ENCODE results near the gene PACRG. TPM values are rescaled to one million over a fixed set of nuclear protein-coding genes. Genes with fewer than 3 reads are reported as not detected.
"Not testable (repeated sequence)": the region's sequence is repeated elsewhere in the genome, so short reads cannot be mapped to it uniquely, and the experiment has no call there.

Gene PACRG
- total RNA-seq: under 0.01 and 0.97 TPM in 2 replicates

GRCh38 chr6:162727322-162728182 lies at the start of gene PACRG, which contains the start of gene PRKN:
PACRG (plus strand) TSS chr6:162727974.
PRKN (minus strand) TSS chr6:162727766.
- DNase-seq (ENCODE audit: low read depth): peak; percentile 95
- TF ChIP-seq CTCF (IDR thresholded peaks at IDR 0.05; ENCODE audit: insufficient read depth, low read depth, low read length): no peak
- H3K4me3 ChIP-seq (ENCODE audit: low read depth, low read length): peak within 1 kb of the TSS; percentile 78

GRCh38 chr6:162678896-162679295 lies 48.9 kb upstream of the PACRG start:
- not testable (repeated sequence) for DNase-seq (ENCODE audit: low read depth); H3K4me3 ChIP-seq (ENCODE audit: low read depth, low read length)

GRCh38 chr6:162679681-162680080 lies 48.1 kb upstream of the PACRG start:
- no peak overlapping the region for H3K4me3 ChIP-seq (ENCODE audit: low read depth, low read length)
- no peak for TF ChIP-seq CTCF (IDR thresholded peaks at IDR 0.05; ENCODE audit: insufficient read depth, low read depth, low read length)
- DNase-seq (ENCODE audit: low read depth): no peak

- no peak for DNase-seq (ENCODE audit: low read depth)
- no peak for TF ChIP-seq CTCF (IDR thresholded peaks at IDR 0.05; ENCODE audit: insufficient read depth, low read depth, low read length)
- no peak overlapping the region for H3K4me3 ChIP-seq (ENCODE audit: low read depth, low read length)
Observed at GRCh38 chr6:162680367-162680766, 47.4 kb upstream of the PACRG start.

GRCh38 chr6:162680871-162681270 lies 46.9 kb upstream of the PACRG start:
- no peak for TF ChIP-seq CTCF (IDR thresholded peaks at IDR 0.05; ENCODE audit: insufficient read depth, low read depth, low read length)
- DNase-seq (ENCODE audit: low read depth): no peak
- H3K4me3 ChIP-seq (ENCODE audit: low read depth, low read length): no peak overlapping the region

- DNase-seq (ENCODE audit: low read depth): no peak
- TF ChIP-seq CTCF (IDR thresholded peaks at IDR 0.05; ENCODE audit: insufficient read depth, low read depth, low read length): no peak
- no peak overlapping the region for H3K4me3 ChIP-seq (ENCODE audit: low read depth, low read length)
Observed at GRCh38 chr6:162681447-162681846, 46.3 kb upstream of the PACRG start.

GRCh38 chr6:162683135-162683534 lies 44.6 kb upstream of the PACRG start:
- TF ChIP-seq CTCF (IDR thresholded peaks at IDR 0.05; ENCODE audit: insufficient read depth, low read depth, low read length): no peak
- no peak overlapping the region for H3K4me3 ChIP-seq (ENCODE audit: low read depth, low read length)
- no peak for DNase-seq (ENCODE audit: low read depth)

Data from fibroblast of villous mesenchyme (primary cell).